IMR-90 (cell line): ENCODE results near the gene MMP25. TPM values are rescaled to one million over a fixed set of nuclear protein-coding genes. Genes with fewer than 3 reads are reported as not detected.
A peak's percentile ranks its signal among the peaks of the same experiment; 100 is the strongest.

Experiments
- ATAC-seq: fragments of 200-7000 bp; cut with Tn5 transposase; 2 replicates; pipeline ENCODE4 v1.9.1; 2020; ENCODE audit warnings: low read depth, mild to moderate bottlenecking, moderate library complexity
- BruUV-seq: library from RNA; stranded (reverse); fragments of 400-500 nt; replicated peaks from 2 replicates; lab custom pipeline; 2021; lab: Mats Ljungman, UMichigan
- CTCF ChIA-PET: fragments of 300-600 bp; formaldehyde crosslinking; extraction: SDS; loops from one replicate; lab custom pipeline; 2021; ENCODE audit warnings: antibody characterized with exemption; lab: Yijun Ruan, JAX
- POLR2A ChIA-PET: fragments of 300-600 bp; sonication (Branson Sonifier 250); formaldehyde crosslinking; loops from one replicate; lab custom pipeline; 2022; ENCODE audit warnings: antibody characterized with exemption; ENCODE audit not compliant: unreplicated experiment; lab: Charles Lee
- DNase-seq: peaks from one replicate; pipeline ENCODE4 v3.0.0; 2013
- H2AFZ ChIP-seq: replicated peaks from 2 replicates; pipeline ENCODE3; 2013; ENCODE audit warnings: low read length, mild to moderate bottlenecking; ENCODE audit not compliant: poor library complexity
- H2AK5ac ChIP-seq: 2 replicates; pipeline ENCODE4 v1.6.1; 2013; ENCODE audit warnings: low read depth, low read length, inconsistent platforms
- H2AK9ac ChIP-seq: replicated peaks from 2 replicates; pipeline ENCODE3; 2013; ENCODE audit warnings: mild to moderate bottlenecking, low read depth, low read length, moderate library complexity; ENCODE audit not compliant: poor library complexity
- H2BK120ac ChIP-seq: 2 replicates; pipeline ENCODE4 v1.6.1; 2013; ENCODE audit warnings: low read depth, low read length, inconsistent platforms
- H2BK15ac ChIP-seq: 3 replicates; pipeline ENCODE4 v1.6.1; 2013; ENCODE audit warnings: low read depth, low read length, inconsistent platforms
- H2BK20ac ChIP-seq: 2 replicates; pipeline ENCODE4 v1.6.1; 2013; ENCODE audit warnings: low read depth, mild to moderate bottlenecking, inconsistent platforms, low read length, moderate library complexity
- H2BK5ac ChIP-seq: 2 replicates; pipeline ENCODE4 v1.6.1; 2013; ENCODE audit warnings: mild to moderate bottlenecking, low read depth, low read length, inconsistent platforms; ENCODE audit not compliant: poor library complexity, severe bottlenecking
- H3K14ac ChIP-seq: replicated peaks from 2 replicates; pipeline ENCODE4 v1.6.1; 2013; ENCODE audit warnings: low read depth, low read length, inconsistent platforms
- H3K18ac ChIP-seq: 2 replicates; pipeline ENCODE4 v1.6.1; 2013; ENCODE audit warnings: low read depth, low read length, control low read depth
- H3K23ac ChIP-seq: 2 replicates; pipeline ENCODE4 v1.6.1; 2013; ENCODE audit warnings: low read depth, low read length, inconsistent platforms
- H3K27ac ChIP-seq: 2 replicates; pipeline ENCODE4 v1.5.1; 2013; ENCODE audit warnings: mild to moderate bottlenecking, control low read depth, low read length; ENCODE audit not compliant: insufficient read depth
- H3K27me3 ChIP-seq: 2 replicates; pipeline ENCODE4 v1.6.1; 2013; ENCODE audit warnings: low read length; ENCODE audit not compliant: control insufficient read depth, insufficient read depth
- H3K36me3 ChIP-seq: 2 replicates; pipeline ENCODE4 v1.6.1; 2013; ENCODE audit warnings: low read length, mixed read lengths; ENCODE audit not compliant: control insufficient read depth, insufficient read depth
- H3K4ac ChIP-seq: 2 replicates; pipeline ENCODE4 v1.6.1; 2013; ENCODE audit warnings: low read depth, low read length, inconsistent platforms
- H3K4me1 ChIP-seq: 2 replicates; pipeline ENCODE4 v1.6.1; 2013; ENCODE audit warnings: low read length, mixed read lengths; ENCODE audit not compliant: control insufficient read depth, insufficient read depth
- H3K4me2 ChIP-seq: 2 replicates; pipeline ENCODE4 v1.6.1; 2013; ENCODE audit warnings: low read depth, mild to moderate bottlenecking, control low read depth, low read length, moderate library complexity
- H3K4me3 ChIP-seq: 2 replicates; pipeline ENCODE4 v1.5.1; 2013; ENCODE audit warnings: low read depth, mild to moderate bottlenecking, control low read depth, low read length, moderate library complexity; ENCODE audit not compliant: insufficient read depth
- H3K56ac ChIP-seq: 2 replicates; pipeline ENCODE4 v1.6.1; 2013; ENCODE audit warnings: low read length, inconsistent platforms; ENCODE audit not compliant: insufficient read depth; ENCODE audit errors: extremely low read depth
- H3K79me1 ChIP-seq, 2 experiments: 2 replicates each; pipeline ENCODE4 v1.6.1; 2013; ENCODE audit warnings: low read length in 2 of 2, inconsistent platforms in 1 of 2, low read depth in 1 of 2
- H3K9ac ChIP-seq: 2 replicates; pipeline ENCODE4 v1.6.1; 2013; ENCODE audit warnings: low read depth, low read length, control low read depth
- H3K9me1 ChIP-seq: 2 replicates; pipeline ENCODE4 v1.6.1; 2013; ENCODE audit warnings: low read length, inconsistent platforms; ENCODE audit not compliant: insufficient read depth
- H3K9me3 ChIP-seq: 2 replicates; pipeline ENCODE4 v1.6.1; 2013; ENCODE audit warnings: low read length; ENCODE audit not compliant: control insufficient read depth, insufficient read depth
- H4K20me1 ChIP-seq: 2 replicates; pipeline ENCODE4 v1.6.1; 2013; ENCODE audit warnings: low read length, inconsistent platforms; ENCODE audit not compliant: insufficient read depth
- H4K5ac ChIP-seq: 2 replicates; pipeline ENCODE4 v1.6.1; 2013; ENCODE audit warnings: mild to moderate bottlenecking, low read depth, low read length, control low read depth
- H4K8ac ChIP-seq, 2 experiments: 2 replicates each; pipeline ENCODE4 v1.6.1; 2013; ENCODE audit warnings: low read depth in 2 of 2, low read length in 2 of 2, control low read depth in 1 of 2, inconsistent platforms in 1 of 2
- H4K91ac ChIP-seq: 2 replicates; pipeline ENCODE4 v1.6.1; 2013; ENCODE audit warnings: low read depth, low read length, inconsistent platforms; ENCODE audit not compliant: insufficient read depth
- CEBPB ChIP-seq: IDR thresholded peaks from 2 replicates; pipeline ENCODE4 v1.6.1; 2012; ENCODE audit warnings: low read depth, low read length, improper control_type of control experiment
- FOS ChIP-seq: fragments of 150-350 bp; IDR thresholded peaks from 2 replicates; pipeline ENCODE4 v1.6.1; 2016; ENCODE audit warnings: low read depth, low read length
- MAZ ChIP-seq: IDR thresholded peaks from 2 replicates; pipeline ENCODE4 v1.6.1; 2012; ENCODE audit warnings: low read depth, mild to moderate bottlenecking, low read length, improper control_type of control experiment, moderate library complexity, borderline replicate concordance
- MXI1 ChIP-seq: IDR thresholded peaks from 2 replicates; pipeline ENCODE4 v1.6.1; 2012; ENCODE audit warnings: low read depth, mild to moderate bottlenecking, low read length, moderate library complexity, borderline replicate concordance
- NFE2L2 ChIP-seq: fragments of 150-350 bp; IDR thresholded peaks from 2 replicates; pipeline ENCODE4 v1.6.1; 2016; ENCODE audit warnings: low read depth, mild to moderate bottlenecking, low read length
- POLR2A ChIP-seq: IDR thresholded peaks from 2 replicates; pipeline ENCODE4 v1.6.1; 2012; ENCODE audit warnings: mild to moderate bottlenecking, low read depth, low read length
- RCOR1 ChIP-seq: IDR thresholded peaks from 2 replicates; pipeline ENCODE4 v1.6.1; 2012; ENCODE audit warnings: mild to moderate bottlenecking, low read length, improper control_type of control experiment; ENCODE audit not compliant: insufficient replicate concordance
- SMC3 ChIP-seq: fragments of 150-350 bp; IDR thresholded peaks from 2 replicates; pipeline ENCODE4 v1.6.1; 2016; ENCODE audit warnings: low read depth, mild to moderate bottlenecking, antibody characterized with exemption, low read length, moderate library complexity
- WGBS, 2 experiments: methylation state at CpG; one replicate each; pipeline versions ENCODE4 v1.1.5 to v1.1.7; 2013; ENCODE audit warnings: missing lambda C conversion rate in 2 of 2; ENCODE audit not compliant: insufficient read length in 1 of 2; ENCODE audit errors: extremely low coverage in 2 of 2; 5-methylcytosine and 5-hydroxymethylcytosine counted together
- dilution Hi-C: fragments of 300-500 bp; cut with HindIII; formaldehyde crosslinking; loops from one replicate; pipeline ENCODE4 v1.14.3; 2018; ENCODE audit warnings: low sequenced_read_pairs; ENCODE audit not compliant: unreplicated experiment
- in situ Hi-C: fragments of 300-500 bp; cut with MboI; formaldehyde crosslinking; loops from 3 replicates; pipeline ENCODE4 v1.14.3; 2019; ENCODE audit warnings: low sequenced_read_pairs, inconsistent platforms, mixed read lengths
- intact Hi-C: fragments of 100-400 bp; cut with micrococcal nuclease; formaldehyde crosslinking; loops from 2 replicates; pipeline ENCODE4 v1.10.0; 2022
- polyA plus RNA-seq, 3 experiments: library from polyadenylated mRNA; depleted of rRNA; stranded (reverse); fragments of >200 nt; gene quantifications; 2 replicates each; pipeline ENCODE4 v1.2.3, GENCODE V29; 2012; ENCODE audit warnings: low replicate concordance in 1 of 3
- total RNA-seq: library from RNA; depleted of rRNA; stranded (reverse); fragments of >200 nt; gene quantifications from 2 replicates; pipeline ENCODE4 v1.2.3, GENCODE V29; 2012
- TF ChIP-seq, protein P1 (sequence below): fragments of 150-350 bp; IDR thresholded peaks from 2 replicates; pipeline ENCODE4 v1.6.1; 2016; ENCODE audit warnings: low read depth, mild to moderate bottlenecking, low read length, moderate library complexity, borderline replicate concordance

The MMP25 gene
- total and polyA plus RNA-seq, 2 of the 4 experiments (the other 2 are of a cell fraction): 0.07 TPM; not detected in 1

DNA sequence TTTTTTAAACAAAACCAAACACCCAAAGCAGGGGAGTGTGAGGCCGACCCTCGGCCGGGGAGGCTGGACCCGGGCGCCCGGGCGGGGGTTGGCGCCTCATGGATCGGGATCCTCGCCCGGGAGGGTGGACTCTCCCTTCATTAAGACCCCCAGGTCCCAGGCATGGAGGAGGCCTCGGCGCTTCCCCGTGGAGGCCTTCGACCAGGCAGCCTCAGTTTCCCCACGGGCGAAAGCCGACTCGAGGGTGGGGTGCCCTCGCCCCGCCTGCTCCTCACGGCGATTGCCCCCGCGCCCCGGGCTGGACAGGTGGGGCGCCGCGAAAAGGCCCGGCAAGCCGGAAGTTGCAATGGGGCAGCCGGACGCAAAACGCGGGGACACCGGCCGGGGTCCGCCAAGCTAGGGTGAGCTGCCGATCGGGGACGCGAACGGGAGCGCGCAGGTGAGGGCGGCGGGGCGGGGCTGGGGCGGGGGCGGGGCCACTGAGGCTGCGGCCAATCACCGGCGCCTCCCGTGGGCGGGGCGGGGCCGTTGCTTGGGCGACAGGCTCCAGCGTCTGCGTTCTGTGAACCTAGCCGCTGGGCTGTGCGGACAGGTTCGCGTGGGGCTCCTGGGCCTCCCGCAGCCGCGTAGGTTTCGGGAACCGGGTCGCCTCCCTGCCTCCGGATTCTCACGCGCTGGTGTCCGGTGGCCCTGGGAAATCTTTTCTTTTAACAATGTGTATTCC lies 60.0 kb downstream of the MMP25 start:
- POLR2A ChIA-PET: interaction anchor here (0.6 to 0.7 kb wide), 2 partner anchors 10 to 13 kb away, joined by 3 to 12 read pairs; no protein-coding TSS in a partner anchor
- ATAC-seq: peak; percentile 99
- dilution Hi-C loops: no loop called here

More for the DNA sequence above, 60.0 kb downstream of the MMP25 start:
- Histone ChIP-seq H3K4me3 (peak overlapping the region; percentile 87), H3K27ac (peak overlapping the region; percentile 78), H3K27me3 (no peaks in the 10 kb centered on the region), H2AK9ac (peak overlapping the region; percentile 96), H3K36me3 (no peaks in the 10 kb centered on the region), H3K9me1 (peaks cover 4% of the 10 kb centered on the region), H3K9me3 (no peaks in the 10 kb centered on the region), H3K9ac (peak overlapping the region; percentile 79; the same call in 1 of the 2 replicates), H2BK5ac (peak overlapping the region; percentile 63), H2BK20ac (no peak overlapping the region), H3K4ac (peak overlapping the region; percentile 89), H3K56ac (peak overlapping the region; percentile 52; the same call in 1 of the 2 replicates), H3K79me1 (no peaks in the 10 kb centered on the region), H2BK120ac (0 out of 2 replicates have a peak overlapping the region, but pooled peaks have one; percentile 6), H4K20me1 (no peaks in the 10 kb centered on the region), H4K5ac (peak overlapping the region; percentile 99), H3K18ac (no peak overlapping the region), H4K91ac (peak overlapping the region; percentile 78), H3K4me1 (no peaks in the 10 kb centered on the region), H3K23ac (no peak overlapping the region), H4K8ac (peak overlapping the region; percentile 90 to 95), H2AK5ac (no peak overlapping the region), H2AFZ (peak overlapping the region; percentile 100), H3K14ac (peak overlapping the region; percentile 91), H3K4me2 (peak overlapping the region; percentile 96), H2BK15ac (no peak overlapping the region)
- DNase-seq: peak; percentile 89
- intact Hi-C loops (loop anchor here (2.0 kb wide), 1 partner anchor 48 kb away; no protein-coding TSS in a partner anchor), in situ Hi-C loops (no loop called here)
- CTCF ChIA-PET: no interaction called here
- BruUV-seq: no TSS peak
- 0 out of 2 replicates have a peak, but pooled peaks have one; percentile 12 for TF ChIP-seq POLR2A
- TF ChIP-seq FOS: no peak
- no peak for TF ChIP-seq NFE2L2
- 0 out of 2 replicates have a peak, but pooled peaks have one; percentile 54 for TF ChIP-seq MXI1
- no peak; the same call in 1 of the 2 replicates for TF ChIP-seq CEBPB
- TF ChIP-seq, protein P1, sequence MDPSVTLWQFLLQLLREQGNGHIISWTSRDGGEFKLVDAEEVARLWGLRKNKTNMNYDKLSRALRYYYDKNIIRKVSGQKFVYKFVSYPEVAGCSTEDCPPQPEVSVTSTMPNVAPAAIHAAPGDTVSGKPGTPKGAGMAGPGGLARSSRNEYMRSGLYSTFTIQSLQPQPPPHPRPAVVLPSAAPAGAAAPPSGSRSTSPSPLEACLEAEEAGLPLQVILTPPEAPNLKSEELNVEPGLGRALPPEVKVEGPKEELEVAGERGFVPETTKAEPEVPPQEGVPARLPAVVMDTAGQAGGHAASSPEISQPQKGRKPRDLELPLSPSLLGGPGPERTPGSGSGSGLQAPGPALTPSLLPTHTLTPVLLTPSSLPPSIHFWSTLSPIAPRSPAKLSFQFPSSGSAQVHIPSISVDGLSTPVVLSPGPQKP: no peak
- no peak for TF ChIP-seq RCOR1
- peak; percentile 81; the same call in 1 of the 2 replicates for TF ChIP-seq MAZ
- no peak for TF ChIP-seq SMC3
- 1% methylated on average over 49 of the region's 74 CpGs; no CpG with 5 or more reads in 1 of the 2 experiments for WGBS, 2 experiments
